ENCODE measurements around the gene IGF1R.

The IGF1R gene

DNA sequence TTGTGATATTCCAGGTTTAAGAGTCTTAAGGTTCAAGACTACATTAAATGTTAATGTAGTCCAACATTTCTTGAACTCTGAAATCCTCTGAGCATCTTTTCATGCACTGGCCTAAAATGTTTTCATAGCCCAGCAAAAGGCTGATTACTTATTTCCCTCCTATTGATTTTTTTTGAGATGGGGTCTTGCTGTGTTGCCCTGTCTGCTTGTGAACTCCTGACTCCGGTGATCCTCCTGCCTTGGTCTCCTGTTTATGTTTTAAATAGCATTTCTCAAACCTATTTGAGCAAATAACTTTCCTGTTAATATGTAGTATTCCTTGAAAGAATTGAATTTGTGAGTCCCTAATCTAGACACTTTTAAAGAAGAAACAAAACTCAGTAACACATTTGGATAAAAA is 133.5 kb downstream of the IGF1R start:
- DNase-seq: no peak

GRCh38 chr15:98782801-98783200 is 134.5 kb downstream of the IGF1R start:
- DNase-seq: no peak

GRCh38 chr15:98785431-98785806 is 137.1 kb downstream of the IGF1R start:
- no peak for DNase-seq

- no peak for DNase-seq
Observed at GRCh38 chr15:98785807-98786621, 137.7 kb downstream of the IGF1R start.

- DNase-seq: no peak
Observed at GRCh38 chr15:98786717-98787116, 138.4 kb downstream of the IGF1R start.

- no peak for DNase-seq
Observed at GRCh38 chr15:98787194-98787593, 138.9 kb downstream of the IGF1R start.

- no peak for DNase-seq
Observed at GRCh38 chr15:98787936-98788757, 139.8 kb downstream of the IGF1R start.

DNA sequence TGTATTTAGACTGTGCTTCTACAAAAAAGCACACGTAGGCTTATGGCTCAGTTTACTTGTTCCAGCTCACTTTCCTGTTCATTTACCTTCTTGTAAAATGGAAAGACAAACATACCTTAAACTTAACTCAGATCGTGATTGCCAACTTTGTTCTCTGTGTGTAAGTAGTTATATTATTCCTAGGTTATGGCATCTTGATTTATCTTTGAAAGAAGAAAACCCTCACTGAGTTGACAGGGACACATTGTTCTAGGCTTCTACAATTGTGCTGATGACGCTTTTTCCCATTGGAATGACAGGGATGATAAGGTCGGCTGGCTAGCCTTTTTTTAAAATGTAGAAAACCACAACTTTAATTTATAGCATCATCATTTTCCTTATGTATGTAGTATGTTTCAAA is 140.7 kb downstream of the IGF1R start:
- no peak for DNase-seq

DNA sequence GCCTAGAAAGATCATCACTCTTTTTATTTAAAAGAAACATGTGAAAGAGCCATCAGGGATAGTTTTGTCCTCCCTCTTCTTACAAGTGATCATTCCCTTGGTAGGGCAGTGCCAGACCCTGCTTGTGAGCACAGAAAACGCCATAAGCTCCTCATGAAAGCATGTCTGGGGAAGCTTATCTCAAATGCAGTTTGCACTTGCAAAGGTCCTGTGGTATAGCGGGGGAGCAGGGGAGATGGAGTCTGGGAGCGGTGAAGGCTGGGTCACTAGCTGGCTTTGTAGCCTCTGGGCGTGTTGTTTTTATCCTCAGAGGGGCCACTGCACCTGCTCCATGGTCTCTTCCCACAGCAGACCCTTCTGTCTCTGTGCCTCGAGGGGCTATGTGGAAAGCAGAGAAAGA is 141.9 kb downstream of the IGF1R start:
- DNase-seq: no peak

DNA sequence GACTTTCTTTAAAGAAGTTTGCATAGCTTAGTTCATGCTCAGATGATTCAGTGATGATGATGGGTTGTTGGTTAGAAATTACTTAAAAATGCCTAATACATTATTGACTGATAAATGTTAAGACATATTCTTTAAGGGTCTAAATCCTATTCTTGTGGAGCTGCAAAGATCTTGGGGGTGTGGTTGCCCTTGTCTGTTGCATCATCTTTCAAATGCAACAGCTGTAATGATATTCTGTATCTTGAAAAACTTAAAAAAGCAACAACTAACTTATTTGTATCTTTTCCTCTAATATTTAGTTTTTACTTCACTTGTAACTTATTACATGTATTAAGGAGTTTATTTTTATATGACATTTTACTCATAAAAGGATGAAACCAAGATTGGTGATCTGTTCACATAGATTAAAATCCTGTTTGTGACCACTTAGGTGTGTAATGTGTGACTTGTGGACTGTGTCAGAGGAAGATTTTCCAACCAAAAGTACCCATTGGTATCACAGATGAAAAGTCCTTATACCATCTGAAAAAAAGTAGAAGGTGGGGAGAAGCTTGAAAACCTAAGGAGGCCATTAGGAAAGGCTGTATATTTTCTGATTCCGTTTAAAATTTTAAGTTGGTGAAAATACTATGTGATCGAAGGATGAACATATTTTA is 142.8 kb downstream of the IGF1R start:
- no peak for DNase-seq

DNA sequence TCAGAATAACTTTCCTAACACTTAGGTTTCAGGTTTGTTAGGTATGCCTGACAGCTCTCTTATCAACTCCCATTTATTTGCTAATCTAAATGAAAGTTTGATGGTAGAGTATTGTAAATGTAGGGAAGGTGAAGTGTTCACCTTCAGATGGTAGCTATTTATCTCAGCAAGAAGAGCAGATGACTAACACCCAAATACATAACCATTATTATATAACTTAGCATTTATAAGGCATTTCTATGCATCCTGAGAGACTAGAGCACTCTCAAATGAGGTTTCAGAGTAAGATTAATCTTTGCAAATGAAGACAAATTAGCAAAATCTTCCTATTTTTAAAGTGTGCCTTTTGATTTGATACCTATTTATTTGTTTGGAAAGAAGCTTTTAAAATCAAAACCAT is 143.8 kb downstream of the IGF1R start:
- DNase-seq: no peak

- no peak for DNase-seq
Observed at GRCh38 chr15:98794211-98794610, 145.9 kb downstream of the IGF1R start.

GRCh38 chr15:98794748-98795147 is 146.4 kb downstream of the IGF1R start:
- DNase-seq: no peak

GRCh38 chr15:98795980-98796379 is 147.6 kb downstream of the IGF1R start:
- no peak for DNase-seq

- DNase-seq: no peak
Observed at GRCh38 chr15:98796685-98797357, 148.5 kb downstream of the IGF1R start.

DNA sequence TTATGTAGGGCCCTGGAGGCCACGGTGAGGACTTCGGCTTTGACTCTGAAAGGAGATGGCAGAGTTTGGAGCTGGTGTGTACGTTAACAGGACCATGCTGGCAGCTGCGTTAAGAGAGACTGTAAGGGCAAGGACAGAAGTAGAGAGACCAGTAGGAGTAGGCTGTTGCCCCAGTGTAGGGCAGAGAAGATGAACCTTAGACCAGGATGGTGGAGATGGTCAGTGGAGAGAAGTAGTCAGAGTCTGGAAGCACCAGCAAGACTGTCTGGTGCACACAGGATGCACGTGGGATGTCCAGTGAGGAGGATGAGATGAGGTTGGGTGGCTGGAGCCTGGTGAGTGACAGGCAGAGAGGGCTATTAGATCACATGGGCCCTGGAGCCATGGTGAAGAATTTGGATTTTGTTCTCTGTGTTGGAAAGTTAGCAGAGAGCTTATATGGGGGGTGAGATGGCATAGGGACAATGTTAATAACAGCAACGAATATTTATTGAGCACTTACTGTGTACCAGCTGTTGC is 150.1 kb downstream of the IGF1R start:
- no peak for DNase-seq

DNA sequence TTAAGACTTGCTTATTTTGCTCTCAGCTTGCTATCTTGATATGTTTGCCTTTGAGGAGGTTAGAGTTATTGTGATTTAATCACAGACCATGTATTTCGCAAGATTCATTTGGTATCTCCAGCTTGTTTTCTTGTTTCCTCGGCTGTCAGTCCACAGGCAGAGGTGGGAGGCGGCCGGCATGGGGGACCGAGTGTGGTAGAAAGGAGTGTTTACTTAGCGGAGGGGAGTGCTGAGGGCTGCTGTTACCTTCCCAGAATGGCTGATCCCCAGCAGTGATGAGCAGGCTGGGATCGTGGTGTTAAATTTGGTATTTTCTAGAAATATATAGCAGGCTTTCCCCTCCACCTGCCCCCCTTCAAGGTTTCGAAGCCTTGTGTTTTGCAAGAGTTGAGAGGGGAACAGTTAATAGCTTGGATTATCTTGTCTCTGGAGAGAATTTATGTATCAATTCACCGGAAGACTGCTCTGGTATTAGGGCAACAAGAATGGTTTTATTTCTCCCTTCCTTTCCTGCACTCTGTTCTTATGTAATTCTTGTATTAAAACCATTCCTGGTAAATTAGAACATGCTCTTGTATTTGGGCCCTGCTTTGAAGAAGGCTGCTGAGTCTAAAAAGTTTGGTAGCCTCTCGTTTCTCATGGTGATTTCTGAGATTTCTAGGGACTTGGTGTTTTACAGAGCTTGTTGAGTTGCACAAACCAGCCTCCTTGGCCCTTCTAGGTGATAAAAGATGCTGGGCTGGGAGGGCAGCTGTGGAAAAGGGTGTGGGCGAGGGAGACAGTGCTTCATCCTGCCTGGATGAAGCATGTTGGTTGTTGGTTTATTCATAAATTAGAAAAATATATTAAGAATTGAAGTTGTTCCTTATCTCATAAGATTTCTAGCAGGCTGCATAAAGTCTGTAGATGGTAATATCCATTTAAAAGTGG is 151.4 kb downstream of the IGF1R start:
- no peak for DNase-seq

GRCh38 chr15:98800437-98801233 is 152.3 kb downstream of the IGF1R start:
- no peak for DNase-seq

GRCh38 chr15:98801234-98801561 is 152.9 kb downstream of the IGF1R start:
- DNase-seq: no peak

DNA sequence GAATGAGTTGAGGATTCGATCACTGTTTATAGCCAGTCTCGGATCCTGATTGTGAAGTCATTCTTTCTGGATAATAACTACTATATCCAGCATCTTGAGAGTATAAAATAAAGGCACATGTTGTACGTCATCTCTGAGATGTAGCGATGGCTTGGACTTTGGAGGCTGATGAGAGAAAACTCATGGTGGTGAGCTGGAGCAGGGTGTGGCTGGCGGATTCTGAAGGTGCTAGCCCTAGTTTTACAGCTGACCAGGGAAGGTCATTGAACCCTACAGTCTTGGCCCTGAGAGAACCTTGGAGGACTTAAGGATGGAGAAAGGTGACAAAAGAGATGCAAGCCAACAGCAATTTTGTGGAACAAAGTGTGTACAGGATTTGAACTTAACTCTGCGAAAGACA is 153.8 kb downstream of the IGF1R start:
- no peak for DNase-seq
